HepG2 (cell line): ENCODE results near the gene TRAPPC3. TPM values are rescaled to one million over a fixed set of nuclear protein-coding genes. Genes with fewer than 3 reads are reported as not detected.

Source experiments
- ASH2L ChIP-seq: fragments of 300-600, 200-600 bp; sonication (generic); IDR thresholded peaks from 2 replicates; pipeline ENCODE4 v1.7.0; 2017; ENCODE audit warnings: low read depth, mild to moderate bottlenecking, moderate library complexity, mixed read lengths, low read length; ENCODE audit not compliant: insufficient read length
- ELF4 ChIP-seq: sonication (generic); formaldehyde crosslinking; IDR thresholded peaks from 2 replicates; pipeline ENCODE4 v1.5.0; 2020; ENCODE audit warnings: missing genetic modification reagents, mild to moderate bottlenecking, moderate library complexity, borderline replicate concordance
- HNRNPL ChIP-seq: fragments of 200-400 bp; formaldehyde crosslinking; IDR thresholded peaks from 2 replicates; pipeline ENCODE4 v1.6.1; 2017; ENCODE audit warnings: mild to moderate bottlenecking, low read depth, low read length
- HOXD1 ChIP-seq: sonication (generic); formaldehyde crosslinking; IDR thresholded peaks from 2 replicates; pipeline ENCODE4 v1.5.0; 2020; ENCODE audit warnings: missing genetic modification reagents
- KAT7 ChIP-seq: IDR thresholded peaks from 2 replicates; pipeline ENCODE4 v1.6.1; 2018; ENCODE audit warnings: borderline replicate concordance, missing compliant biosample characterization
- KLF6 ChIP-seq: IDR thresholded peaks from 2 replicates; pipeline ENCODE4 v1.8.0; 2016; ENCODE audit warnings: missing biosample characterization, missing genetic modification reagents
- KLF9 ChIP-seq: IDR thresholded peaks from 2 replicates; pipeline ENCODE4 v1.6.1; 2016; ENCODE audit warnings: low read depth
- SETDB1 ChIP-seq: sonication (generic); formaldehyde crosslinking; IDR thresholded peaks from 2 replicates; pipeline ENCODE4 v1.5.1; 2020; ENCODE audit warnings: missing genetic modification reagents, mild to moderate bottlenecking, borderline replicate concordance
- SMAD9 ChIP-seq: sonication (generic); formaldehyde crosslinking; IDR thresholded peaks from 2 replicates; pipeline ENCODE4 v1.5.1; 2020; ENCODE audit warnings: mild to moderate bottlenecking, missing genetic modification reagents
- TAF15 ChIP-seq: fragments of 200-400 bp; formaldehyde crosslinking; IDR thresholded peaks from one replicate; pipeline ENCODE4 v1.6.1; 2018; ENCODE audit warnings: mild to moderate bottlenecking, low read depth, low read length; ENCODE audit not compliant: poor library complexity, severe bottlenecking
- TARDBP ChIP-seq: sonication (generic); formaldehyde crosslinking; IDR thresholded peaks from 2 replicates; pipeline ENCODE4 v1.8.0; 2022; ENCODE audit warnings: mild to moderate bottlenecking, missing genetic modification reagents
- TBX3 ChIP-seq: fragments of 450-650 bp; IDR thresholded peaks from 2 replicates; pipeline ENCODE4 v1.6.1; 2017; ENCODE audit warnings: antibody characterized with exemption, mild to moderate bottlenecking, inconsistent platforms, borderline replicate concordance
- ZBTB20 ChIP-seq: sonication (generic); formaldehyde crosslinking; IDR thresholded peaks from 2 replicates; pipeline ENCODE4 v1.8.1; 2023; ENCODE audit warnings: missing genetic modification reagents, low read depth, mild to moderate bottlenecking, borderline replicate concordance
- ZFP1 ChIP-seq: IDR thresholded peaks from 2 replicates; pipeline ENCODE4 v1.6.1; 2016
- ZFP62 ChIP-seq: sonication (generic); formaldehyde crosslinking; IDR thresholded peaks from 2 replicates; pipeline ENCODE4 v1.4.0; 2020; ENCODE audit warnings: missing genetic modification reagents
- ZMYM4 ChIP-seq: sonication (generic); formaldehyde crosslinking; IDR thresholded peaks from 2 replicates; pipeline ENCODE4 v1.8.1; 2023; ENCODE audit warnings: mild to moderate bottlenecking, missing genetic modification reagents
- ZNF101 ChIP-seq: sonication (generic); formaldehyde crosslinking; IDR thresholded peaks from 2 replicates; pipeline ENCODE4 v1.4.0; 2020; ENCODE audit warnings: mild to moderate bottlenecking, low read depth, missing genetic modification reagents, borderline replicate concordance
- ZNF205 ChIP-seq: IDR thresholded peaks from 2 replicates; pipeline ENCODE4 v1.6.1; 2018; ENCODE audit warnings: missing biosample characterization, missing genetic modification reagents
- ZNF224 ChIP-seq: sonication (generic); formaldehyde crosslinking; IDR thresholded peaks from 2 replicates; pipeline ENCODE4 v1.5.0; 2020; ENCODE audit warnings: mild to moderate bottlenecking, missing genetic modification reagents
- ZNF253 ChIP-seq: sonication (generic); formaldehyde crosslinking; IDR thresholded peaks from 2 replicates; pipeline ENCODE4 v1.8.0; 2022; ENCODE audit warnings: mild to moderate bottlenecking, missing genetic modification reagents, borderline replicate concordance
- ZNF598 ChIP-seq: sonication (generic); formaldehyde crosslinking; IDR thresholded peaks from 2 replicates; pipeline ENCODE4 v1.5.1; 2020; ENCODE audit warnings: mild to moderate bottlenecking, missing genetic modification reagents, borderline replicate concordance
- ZNF775 ChIP-seq: sonication (generic); formaldehyde crosslinking; IDR thresholded peaks from 2 replicates; pipeline ENCODE4 v1.4.0; 2020; ENCODE audit warnings: missing genetic modification reagents, mild to moderate bottlenecking, moderate library complexity, borderline replicate concordance
- ZSCAN29 ChIP-seq: sonication (generic); formaldehyde crosslinking; conservative IDR thresholded peaks from 2 replicates; pipeline ENCODE4 v1.4.0; 2020; ENCODE audit warnings: mild to moderate bottlenecking, missing genetic modification reagents
- polyA plus RNA-seq, 8 experiments: library from polyadenylated mRNA; depleted of rRNA in 3 of 8; stranded (reverse) in 7 of 8; unstranded in 1 of 8; fragments of >200 nt; fragmentation: Illumina TruSeq in 4 of 8; extraction: Trizol in 4 of 8; gene quantifications; 2 replicates each; pipeline versions ENCODE4 v1.2.1 to v1.2.3, GENCODE V29; 2011 to 2016; ENCODE audit warnings: low read depth in 4 of 8, missing spikeins in 1 of 8, mixed read lengths in 1 of 8; ENCODE audit not compliant: insufficient read depth in 1 of 8
- total RNA-seq, 5 experiments: library from RNA; depleted of rRNA; stranded (reverse); fragments of >200 nt; fragmentation: Illumina TruSeq; extraction: Trizol; gene quantifications; 2 replicates each; pipeline ENCODE4 v1.2.3, GENCODE V29; 2016; ENCODE audit warnings: low read depth in 1 of 5
- TF ChIP-seq, protein P1 (sequence below): IDR thresholded peaks from 2 replicates; pipeline ENCODE4 v1.6.1; 2016
- TF ChIP-seq, protein P2 (sequence below): sonication (generic); formaldehyde crosslinking; IDR thresholded peaks from 2 replicates; pipeline ENCODE4 v1.5.1; 2020; ENCODE audit warnings: missing genetic modification reagents, mild to moderate bottlenecking, borderline replicate concordance
- TF ChIP-seq, protein P3 (sequence below): sonication (generic); formaldehyde crosslinking; IDR thresholded peaks from 2 replicates; pipeline ENCODE4 v1.9.0; 2022; ENCODE audit warnings: low read depth, missing genetic modification reagents

Gene TRAPPC3
- total and polyA plus RNA-seq, 2 of the 13 experiments (the other 11 are each of a cell fraction or from before 2014, with no cell fraction given) = 53.7 to 62.4 TPM

DNA sequence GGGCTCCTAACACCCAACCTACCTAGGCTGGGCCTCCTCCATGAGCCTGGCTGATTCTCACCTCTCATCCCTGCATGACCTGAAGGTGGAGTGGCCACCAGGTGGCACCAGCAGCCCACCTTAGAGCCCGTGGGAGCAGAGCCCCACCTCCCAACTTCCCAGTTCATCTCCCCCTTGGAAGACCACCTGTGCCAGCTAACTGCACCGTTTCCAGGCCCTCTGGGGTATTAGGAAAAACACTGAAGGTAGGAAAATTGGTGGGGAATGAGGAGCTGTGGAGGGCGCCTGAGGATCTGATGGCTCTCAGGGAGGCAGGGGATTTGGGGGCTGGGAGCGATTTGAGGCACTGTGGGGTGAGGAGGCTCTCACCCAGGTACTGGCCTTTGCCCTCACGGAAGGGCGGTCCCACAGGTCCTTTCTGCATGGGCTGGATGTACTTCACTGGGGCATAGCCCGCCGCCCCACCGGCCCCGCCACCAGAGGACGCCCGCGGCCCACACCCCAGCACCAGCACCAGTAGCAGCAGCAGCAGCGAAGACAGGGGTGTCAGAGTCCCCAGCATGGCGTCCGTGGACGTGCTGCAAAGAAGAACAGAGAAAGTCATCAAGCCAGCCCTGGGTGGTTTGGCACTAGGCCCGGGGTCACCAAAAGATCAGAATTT, 49.5 kb downstream of the TRAPPC3 start (continued):
- TF ChIP-seq, protein P1, sequence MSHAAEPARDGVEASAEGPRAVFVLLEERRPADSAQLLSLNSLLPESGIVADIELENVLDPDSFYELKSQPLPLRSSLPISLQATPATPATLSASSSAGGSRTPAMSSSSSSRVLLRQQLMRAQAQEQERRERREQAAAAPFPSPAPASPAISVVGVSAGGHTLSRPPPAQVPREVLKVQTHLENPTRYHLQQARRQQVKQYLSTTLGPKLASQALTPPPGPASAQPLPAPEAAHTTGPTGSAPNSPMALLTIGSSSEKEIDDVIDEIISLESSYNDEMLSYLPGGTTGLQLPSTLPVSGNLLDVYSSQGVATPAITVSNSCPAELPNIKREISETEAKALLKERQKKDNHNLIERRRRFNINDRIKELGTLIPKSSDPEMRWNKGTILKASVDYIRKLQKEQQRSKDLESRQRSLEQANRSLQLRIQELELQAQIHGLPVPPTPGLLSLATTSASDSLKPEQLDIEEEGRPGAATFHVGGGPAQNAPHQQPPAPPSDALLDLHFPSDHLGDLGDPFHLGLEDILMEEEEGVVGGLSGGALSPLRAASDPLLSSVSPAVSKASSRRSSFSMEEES (CRISPR knock-in tag) = no peak
- TF ChIP-seq HOXD1 (CRISPR knock-in tag) (no peak), ZFP62 (CRISPR knock-in tag) (no peak), ZNF598 (0 out of 2 replicates have a peak, but pooled peaks have one; percentile 47), TBX3 (no peak), ZBTB20 (no peak), ZNF224 (CRISPR knock-in tag) (no peak), ZMYM4 (CRISPR knock-in tag) (peak; percentile 32; the same call in 1 of the 2 replicates), TAF15 (no peak), TARDBP (0 out of 2 replicates have a peak, but pooled peaks have one; percentile 42), ZNF101 (CRISPR knock-in tag) (no peak), KLF6 (no peak), ZSCAN29 (no peak), ZNF205 (no peak), ELF4 (CRISPR knock-in tag) (no peak), SMAD9 (CRISPR knock-in tag) (no peak), SETDB1 (CRISPR knock-in tag) (no peak), ZFP1 (no peak), ASH2L (no peak), HNRNPL (no peak), ZNF775 (no peak), KLF9 (CRISPR knock-in tag) (no peak), KAT7 (CRISPR knock-in tag) (no peak), ZNF253 (CRISPR knock-in tag) (peak; percentile 62; the same call in 1 of the 2 replicates)
- TF ChIP-seq, protein P2, sequence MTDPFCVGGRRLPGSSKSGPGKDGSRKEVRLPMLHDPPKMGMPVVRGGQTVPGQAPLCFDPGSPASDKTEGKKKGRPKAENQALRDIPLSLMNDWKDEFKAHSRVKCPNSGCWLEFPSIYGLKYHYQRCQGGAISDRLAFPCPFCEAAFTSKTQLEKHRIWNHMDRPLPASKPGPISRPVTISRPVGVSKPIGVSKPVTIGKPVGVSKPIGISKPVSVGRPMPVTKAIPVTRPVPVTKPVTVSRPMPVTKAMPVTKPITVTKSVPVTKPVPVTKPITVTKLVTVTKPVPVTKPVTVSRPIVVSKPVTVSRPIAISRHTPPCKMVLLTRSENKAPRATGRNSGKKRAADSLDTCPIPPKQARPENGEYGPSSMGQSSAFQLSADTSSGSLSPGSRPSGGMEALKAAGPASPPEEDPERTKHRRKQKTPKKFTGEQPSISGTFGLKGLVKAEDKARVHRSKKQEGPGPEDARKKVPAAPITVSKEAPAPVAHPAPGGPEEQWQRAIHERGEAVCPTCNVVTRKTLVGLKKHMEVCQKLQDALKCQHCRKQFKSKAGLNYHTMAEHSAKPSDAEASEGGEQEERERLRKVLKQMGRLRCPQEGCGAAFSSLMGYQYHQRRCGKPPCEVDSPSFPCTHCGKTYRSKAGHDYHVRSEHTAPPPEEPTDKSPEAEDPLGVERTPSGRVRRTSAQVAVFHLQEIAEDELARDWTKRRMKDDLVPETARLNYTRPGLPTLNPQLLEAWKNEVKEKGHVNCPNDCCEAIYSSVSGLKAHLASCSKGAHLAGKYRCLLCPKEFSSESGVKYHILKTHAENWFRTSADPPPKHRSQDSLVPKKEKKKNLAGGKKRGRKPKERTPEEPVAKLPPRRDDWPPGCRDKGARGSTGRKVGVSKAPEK = no peak
- TF ChIP-seq, protein P3, sequence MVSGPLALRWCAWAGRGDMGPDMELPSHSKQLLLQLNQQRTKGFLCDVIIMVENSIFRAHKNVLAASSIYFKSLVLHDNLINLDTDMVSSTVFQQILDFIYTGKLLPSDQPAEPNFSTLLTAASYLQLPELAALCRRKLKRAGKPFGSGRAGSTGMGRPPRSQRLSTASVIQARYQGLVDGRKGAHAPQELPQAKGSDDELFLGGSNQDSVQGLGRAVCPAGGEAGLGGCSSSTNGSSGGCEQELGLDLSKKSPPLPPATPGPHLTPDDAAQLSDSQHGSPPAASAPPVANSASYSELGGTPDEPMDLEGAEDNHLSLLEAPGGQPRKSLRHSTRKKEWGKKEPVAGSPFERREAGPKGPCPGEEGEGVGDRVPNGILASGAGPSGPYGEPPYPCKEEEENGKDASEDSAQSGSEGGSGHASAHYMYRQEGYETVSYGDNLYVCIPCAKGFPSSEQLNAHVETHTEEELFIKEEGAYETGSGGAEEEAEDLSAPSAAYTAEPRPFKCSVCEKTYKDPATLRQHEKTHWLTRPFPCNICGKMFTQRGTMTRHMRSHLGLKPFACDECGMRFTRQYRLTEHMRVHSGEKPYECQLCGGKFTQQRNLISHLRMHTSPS (CRISPR knock-in tag) = no peak
